B cell (primary cell): ENCODE measurements around the gene CDKN2D. TPM values are rescaled to one million over a fixed set of nuclear protein-coding genes. Genes with fewer than 3 reads are reported as not detected.
A peak's percentile ranks its signal among the peaks of the same experiment; 100 is the strongest.

Experiments used
- ATAC-seq: fragments of 200-7000 bp; cut with Tn5 transposase; one replicate; pipeline ENCODE4 v1.10.0; 2021; ENCODE audit warnings: low read depth, mild to moderate bottlenecking, moderate number of reproducible peaks, moderate library complexity
- CTCF ChIA-PET: fragments of 350-600 bp; sonication (Branson Sonifier 250); formaldehyde crosslinking; loops from one replicate; lab custom pipeline; 2021; ENCODE audit warnings: antibody characterized with exemption, inconsistent platforms; lab: Charles Lee
- POLR2A ChIA-PET: fragments of 350-600 bp; sonication (Branson Sonifier 250); formaldehyde crosslinking; loops from one replicate; lab custom pipeline; 2021; ENCODE audit warnings: antibody characterized with exemption; lab: Charles Lee
- DNase-seq: peaks from one replicate; pipeline ENCODE4 v3.0.0; 2013
- H2AFZ ChIP-seq: 2 replicates; pipeline ENCODE4 v1.6.1; 2012; ENCODE audit warnings: mild to moderate bottlenecking, low read depth, low read length; ENCODE audit not compliant: insufficient read depth, poor library complexity, severe bottlenecking
- H3K27ac ChIP-seq, 2 donors: 1 replicate in 1 of 2; 2 replicates in 1 of 2; pipeline ENCODE4 v1.5.1; 2012 to 2013; ENCODE audit warnings: low read length in 2 of 2, mild to moderate bottlenecking in 2 of 2, moderate library complexity in 1 of 2
- H3K27me3 ChIP-seq, 4 experiments: fragments of 200-600 bp in 1 of 4; sonication (generic) in 1 of 4; replicated peaks in 1 of 4; 1 replicate in 2 of 4; 2 replicates in 2 of 4; pipeline versions ENCODE4 v1.6.1 to v1.7.0; 2013 to 2016; ENCODE audit warnings: low read length in 3 of 4, mild to moderate bottlenecking in 2 of 4, mixed read lengths in 1 of 4, moderate library complexity in 1 of 4; ENCODE audit not compliant: insufficient read depth in 4 of 4, control insufficient read depth in 3 of 4; ENCODE audit errors: control extremely low read depth in 1 of 4
- H3K36me3 ChIP-seq, 2 experiments: replicated peaks in 1 of 2; 1 replicate in 1 of 2; 2 replicates in 1 of 2; pipeline versions ENCODE4 v1.6.1 to v1.7.1; 2013; ENCODE audit warnings: low read length in 1 of 2; ENCODE audit not compliant: insufficient read depth in 2 of 2, control insufficient read depth in 1 of 2; ENCODE audit errors: control extremely low read depth in 1 of 2, extremely low read depth in 1 of 2
- H3K4me1 ChIP-seq, 2 donors: fragments of 200-600 bp in 1 of 2; sonication (generic) in 1 of 2; 1 replicate in 1 of 2; 2 replicates in 1 of 2; pipeline versions ENCODE4 v1.5.1 to v1.6.1; 2013 to 2017; ENCODE audit warnings: low read length in 2 of 2; ENCODE audit not compliant: control insufficient read depth in 2 of 2, insufficient read depth in 2 of 2
- H3K4me2 ChIP-seq: replicated peaks from 2 replicates; pipeline ENCODE3; 2012; ENCODE audit warnings: mild to moderate bottlenecking, low read depth, low read length; ENCODE audit not compliant: poor library complexity, severe bottlenecking
- H3K4me3 ChIP-seq, 5 experiments: fragments of 200-600 bp in 1 of 5; sonication (generic) in 1 of 5; 1 replicate in 3 of 5; 2 replicates in 2 of 5; pipeline versions ENCODE4 v1.5.1 to v1.7.0; 2011 to 2016; ENCODE audit warnings: low read length in 4 of 5, mild to moderate bottlenecking in 4 of 5, low read depth in 2 of 5, control low read depth in 1 of 5, moderate library complexity in 1 of 5; ENCODE audit not compliant: insufficient read depth in 1 of 5; ENCODE audit errors: control extremely low read depth in 1 of 5, extremely low read depth in 1 of 5
- H3K79me2 ChIP-seq: fragments of 200-600 bp; sonication (generic); one replicate; pipeline ENCODE4 v1.6.0; 2016; ENCODE audit warnings: low read length; ENCODE audit not compliant: control insufficient read depth, insufficient read depth
- H3K9ac ChIP-seq: fragments of 200-600 bp; sonication (generic); 2 replicates; pipeline ENCODE4 v1.6.1; 2017; ENCODE audit warnings: mild to moderate bottlenecking, low read length, moderate library complexity
- H3K9me3 ChIP-seq, 3 donors: one replicate each; pipeline versions ENCODE4 v1.6.1 to v1.7.1; 2013; ENCODE audit warnings: low read length in 2 of 3; ENCODE audit not compliant: control insufficient read depth in 2 of 3, insufficient read depth in 1 of 3; ENCODE audit errors: control extremely low read depth in 1 of 3
- H4K20me1 ChIP-seq: 2 replicates; pipeline ENCODE4 v1.6.0; 2012; ENCODE audit warnings: mild to moderate bottlenecking, low read length; ENCODE audit not compliant: insufficient read depth, control insufficient read depth, poor library complexity, severe bottlenecking
- H3K27ac Mint-ChIP-seq: one replicate; pipeline ENCODE4 v1.8.0; 2021; ENCODE audit warnings: mixed read lengths
- H3K27me3 Mint-ChIP-seq: one replicate; pipeline ENCODE4 v1.8.0; 2021; ENCODE audit warnings: mixed read lengths
- H3K4me1 Mint-ChIP-seq: one replicate; pipeline ENCODE4 v1.8.0; 2021; ENCODE audit warnings: mixed read lengths
- H3K4me3 Mint-ChIP-seq: one replicate; pipeline ENCODE4 v1.8.0; 2021; ENCODE audit warnings: mixed read lengths
- H3K9me3 Mint-ChIP-seq: one replicate; pipeline ENCODE4 v1.8.0; 2022; ENCODE audit warnings: mixed read lengths; ENCODE audit not compliant: insufficient read depth
- CTCF ChIP-seq: fragments of 200-600 bp; IDR thresholded peaks from one replicate; pipeline ENCODE4 v1.8.0; 2022; ENCODE audit warnings: antibody characterized with exemption, mild to moderate bottlenecking
- EZH2 ChIP-seq: IDR thresholded peaks from 2 replicates; pipeline ENCODE4 v1.6.1; 2012; ENCODE audit warnings: borderline replicate concordance, low read depth, mild to moderate bottlenecking, moderate library complexity, low read length; ENCODE audit not compliant: insufficient read depth, poor library complexity, severe bottlenecking
- WGBS: methylation state at CpG from one replicate; pipeline ENCODE4 v1.1.5; 2013; ENCODE audit warnings: missing lambda C conversion rate; ENCODE audit not compliant: insufficient coverage; 5-methylcytosine and 5-hydroxymethylcytosine counted together
- intact Hi-C: fragments of 100-400 bp; cut with micrococcal nuclease; formaldehyde crosslinking; loops from one replicate; pipeline ENCODE4 v1.10.0; 2022
- polyA plus RNA-seq: library from polyadenylated mRNA; depleted of rRNA; stranded (reverse); fragments of >200 nt; gene quantifications from 2 replicates; pipeline ENCODE4 v1.2.3, GENCODE V29; 2012
- total RNA-seq, 2 donors: library from RNA; stranded (reverse); fragments of 120-200 nt in 1 of 2; gene quantifications; 1 replicate in 1 of 2; 2 replicates in 1 of 2; pipeline versions ENCODE4 v1.2.3 to v1.2.4, GENCODE V29; 2013 to 2022

Gene CDKN2D
- total and polyA plus RNA-seq, 2 donors (not counting 1 experiment from before 2014, with no cell fraction given): 38.4 to 122 TPM

GRCh38 chr19:10602330-10603083, 33.7 kb upstream of the CDKN2D start:
- intact Hi-C loops: loop anchor here (1.0 to 2.0 kb wide), 4 partner anchors 21 to 60 kb away; partner anchors contain the start of gene ATG4D
- peaks cover 50% of the 10 kb centered on the region for H3K79me2 ChIP-seq
- ChIA-PET CTCF (interaction anchor here (1.3 to 5.0 kb wide), 3 partner anchors 21 to 42 kb away, joined by 25 to 81 read pairs (median 58); no protein-coding TSS in a partner anchor), POLR2A (interaction anchor here (0.5 to 4.1 kb wide), 14 partner anchors 9 to 521 kb away, joined by 3 to 24 read pairs (median 6); partner anchors contain the start of genes KRI1 and TMED1)
- peak overlapping the region; percentile 99 for H3K27ac Mint-ChIP-seq
- peak overlapping the region; percentile 53 for H2AFZ ChIP-seq
- no peaks in the 10 kb centered on the region for H3K27me3 Mint-ChIP-seq
- peaks cover 26% of the 10 kb centered on the region for H4K20me1 ChIP-seq
- peaks cover 30 to 47% of the 10 kb centered on the region in 2 donors for H3K4me1 ChIP-seq
- peak overlapping the region; percentile 96 for H3K4me3 Mint-ChIP-seq
- H3K9ac ChIP-seq: peak overlapping the region; percentile 98
- H3K9me3 Mint-ChIP-seq: no peaks in the 10 kb centered on the region
- no peak for TF ChIP-seq CTCF
- TF ChIP-seq EZH2: no peak
- H3K4me1 Mint-ChIP-seq: peaks cover 37% of the 10 kb centered on the region
- peak overlapping the region; percentile 99 for H3K4me2 ChIP-seq
- H3K9me3 ChIP-seq: no peaks in the 10 kb centered on the region
- WGBS: under 1% methylated on average over 55 of the region's 76 CpGs
- H3K27ac ChIP-seq: peak overlapping the region; percentile 97 to 99
- peak overlapping the region; percentile 89 to 100 (median 94) for H3K4me3 ChIP-seq
- DNase-seq: peak; percentile 86
- peaks cover 0 to 4% of the 10 kb centered on the region in 2 experiments for H3K36me3 ChIP-seq
- peak; percentile 73 for ATAC-seq
- H3K27me3 ChIP-seq: no peaks in the 10 kb centered on the region

- Mint-ChIP-seq H3K9me3 (no peaks in the 10 kb centered on the region), H3K27me3 (no peaks in the 10 kb centered on the region), H3K4me1 (peaks cover 35% of the 10 kb centered on the region), H3K4me3 (peak overlapping the region; percentile 82), H3K27ac (peak overlapping the region; percentile 91)
- H2AFZ ChIP-seq: no peak overlapping the region
- DNase-seq: no peak
- H3K36me3 ChIP-seq: peaks cover 0 to 4% of the 10 kb centered on the region in 2 experiments
- H3K27me3 ChIP-seq: no peaks in the 10 kb centered on the region
- no peak for ATAC-seq
- H3K9me3 ChIP-seq: no peaks in the 10 kb centered on the region
- peaks cover 26% of the 10 kb centered on the region for H4K20me1 ChIP-seq
- H3K4me1 ChIP-seq: peaks cover 32 to 46% of the 10 kb centered on the region in 2 donors
- H3K79me2 ChIP-seq: peaks cover 45% of the 10 kb centered on the region
- TF ChIP-seq CTCF (no peak), EZH2 (no peak)
- no peak overlapping the region for H3K9ac ChIP-seq
- intact Hi-C loops: loop anchor here (2.0 kb wide), 1 partner anchor 59 kb away; the partner anchor contains the start of gene ATG4D
- H3K4me2 ChIP-seq: peak overlapping the region; percentile 55
- H3K27ac ChIP-seq: no peak overlapping the region
- H3K4me3 ChIP-seq: peak overlapping the region in 1 of 5 experiments; percentile 32
- CTCF ChIA-PET: interaction anchor here (1.3 to 5.0 kb wide), 2 partner anchors 21 to 43 kb away, joined by 25 to 81 read pairs; no protein-coding TSS in a partner anchor
- POLR2A ChIA-PET: interaction anchor here (0.5 to 4.1 kb wide), 11 partner anchors 10 to 521 kb away, joined by 3 to 24 read pairs (median 5); partner anchors contain the start of gene KRI1
- WGBS: no CpG with 5 or more reads among the region's 7 CpGs
Observed at GRCh38 chr19:10601999-10602329, 33.2 kb upstream of the CDKN2D start.
